ENCODE results near the gene STARD3NL.
A peak's percentile ranks its signal among the peaks of the same experiment; 100 is the strongest.
"Not testable (repeated sequence)": the region's sequence is repeated elsewhere in the genome, so short reads cannot be mapped to it uniquely, and the experiment has no call there.

The STARD3NL gene

GRCh38 chr7:38224392-38224791 lies 46.3 kb downstream of the STARD3NL start:
- DNase-seq = no peak

DNA sequence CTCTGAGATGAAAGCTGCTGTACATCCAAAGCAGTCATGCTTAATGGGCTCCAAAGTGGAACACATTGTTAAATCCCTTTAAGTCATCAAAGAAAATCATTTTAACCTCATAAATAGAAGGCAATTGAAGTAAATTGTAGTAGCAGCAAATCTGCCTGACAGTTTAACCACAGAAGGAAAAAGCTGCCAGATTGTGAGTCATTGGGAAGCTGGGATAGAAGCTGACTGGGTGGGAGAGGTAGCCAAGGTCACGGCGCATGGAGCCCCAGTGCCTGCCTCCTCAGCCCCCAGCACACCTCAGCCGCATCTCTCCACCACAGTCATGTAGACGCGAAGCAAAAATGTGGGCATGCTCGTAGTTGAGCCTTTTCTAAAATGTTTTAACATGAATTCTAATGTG lies 51.3 kb downstream of the STARD3NL start:
- no peak for DNase-seq

DNA sequence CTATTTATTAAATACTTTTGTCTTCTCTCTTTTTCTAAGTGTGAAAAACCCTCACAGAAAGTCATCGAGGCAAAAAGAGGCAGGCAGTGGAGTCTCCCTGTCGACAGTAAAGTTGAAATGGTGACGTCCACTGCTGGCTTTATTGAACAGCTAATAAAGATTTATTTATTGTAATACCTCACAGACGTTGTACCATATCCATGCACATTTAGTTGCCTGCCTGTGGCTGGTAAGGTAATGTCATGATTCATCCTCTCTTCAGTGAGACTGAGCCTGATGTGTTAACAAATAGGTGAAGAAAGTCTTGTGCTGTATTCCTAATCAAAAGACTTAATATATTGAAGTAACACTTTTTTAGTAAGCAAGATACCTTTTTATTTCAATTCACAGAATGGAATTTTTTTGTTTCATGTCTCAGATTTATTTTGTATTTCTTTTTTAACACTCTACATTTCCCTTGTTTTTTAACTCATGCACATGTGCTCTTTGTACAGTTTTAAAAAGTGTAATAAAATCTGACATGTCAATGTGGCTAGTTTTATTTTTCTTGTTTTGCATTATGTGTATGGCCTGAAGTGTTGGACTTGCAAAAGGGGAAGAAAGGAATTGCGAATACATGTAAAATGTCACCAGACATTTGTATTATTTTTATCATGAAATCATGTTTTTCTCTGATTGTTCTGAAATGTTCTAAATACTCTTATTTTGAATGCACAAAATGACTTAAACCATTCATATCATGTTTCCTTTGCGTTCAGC lies 52.0 kb downstream of the STARD3NL start:
- no peak for DNase-seq

GRCh38 chr7:38232502-38233366 lies 54.7 kb downstream of the STARD3NL start:
- peak; percentile 79 for DNase-seq

DNA sequence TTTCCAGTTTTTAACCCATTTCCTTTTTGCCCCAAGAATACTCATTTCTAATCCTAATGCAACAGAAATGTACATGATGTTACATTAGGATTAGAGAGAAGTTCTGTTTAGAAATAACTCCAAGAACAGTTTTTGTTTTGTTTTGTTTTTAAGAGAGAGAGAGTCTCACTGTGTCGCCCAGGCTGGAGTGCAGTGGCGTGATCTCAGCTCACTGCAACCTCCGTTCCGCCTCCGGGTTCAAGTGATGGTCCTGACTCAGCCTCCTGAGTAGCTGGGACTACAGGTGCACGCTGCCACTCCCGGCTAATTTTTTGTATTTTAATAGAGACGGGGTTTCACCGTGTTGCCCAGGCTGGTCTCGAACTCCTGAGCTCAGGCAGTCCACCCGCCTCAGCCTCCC lies 56.7 kb downstream of the STARD3NL start:
- not testable (repeated sequence) for DNase-seq

DNA sequence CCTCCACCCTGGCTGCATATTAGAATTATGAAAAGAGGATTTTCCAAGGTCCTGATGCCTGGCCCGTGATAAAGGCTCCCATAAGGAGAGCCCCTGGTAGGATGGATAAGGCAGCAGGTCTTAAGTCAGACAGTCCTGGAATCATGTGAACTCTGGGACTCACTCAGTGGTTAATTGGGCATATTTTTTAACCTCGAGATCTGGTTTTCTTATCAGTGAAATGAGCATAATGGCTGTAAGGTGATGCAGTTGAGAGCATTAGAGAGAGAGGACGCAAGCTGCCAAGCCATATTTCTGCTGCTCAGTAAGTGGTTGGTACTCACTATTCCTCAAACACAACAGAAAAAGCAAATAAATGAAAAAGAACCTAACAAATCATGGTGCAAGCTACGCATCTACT lies 57.6 kb downstream of the STARD3NL start:
- DNase-seq = no peak

DNA sequence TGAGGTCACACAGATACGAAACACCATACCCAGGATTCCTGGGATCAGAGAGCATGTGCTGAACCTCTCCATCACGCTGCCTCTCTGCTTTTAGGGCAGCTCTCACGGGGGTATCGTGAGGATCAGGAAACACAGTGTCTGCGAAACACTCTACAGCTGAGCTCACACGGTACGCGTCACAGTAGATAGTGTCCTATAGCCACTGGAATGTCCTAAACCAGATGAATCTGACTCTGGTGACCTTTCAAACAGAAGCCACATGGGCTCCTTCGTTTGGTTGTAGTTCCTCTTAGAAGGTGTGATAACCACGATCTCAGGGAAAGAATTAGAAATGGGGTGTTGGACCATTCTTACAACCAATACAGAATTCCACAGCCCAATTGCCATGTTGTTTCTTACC lies 61.1 kb downstream of the STARD3NL start:
- not testable (repeated sequence) for DNase-seq

DNA sequence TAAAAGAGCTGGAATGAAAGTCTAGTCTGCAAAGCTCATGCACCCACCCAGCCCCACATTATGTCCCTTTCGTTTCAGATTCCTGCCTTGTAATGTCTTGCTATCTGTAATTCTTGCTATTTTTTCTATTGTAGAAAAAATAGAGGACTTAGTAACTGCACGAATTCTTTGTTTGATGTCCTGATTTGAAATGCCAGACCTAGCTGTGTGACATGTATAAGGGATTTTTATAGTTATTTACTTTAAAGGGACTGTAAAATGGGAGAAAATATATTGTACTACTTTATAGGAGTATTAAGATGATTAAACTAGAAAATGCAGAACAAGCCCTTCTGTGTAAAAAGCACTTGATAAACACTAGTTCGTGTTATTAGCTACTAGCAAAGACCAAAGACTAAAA lies 63.0 kb downstream of the STARD3NL start:
- no peak for DNase-seq

DNA sequence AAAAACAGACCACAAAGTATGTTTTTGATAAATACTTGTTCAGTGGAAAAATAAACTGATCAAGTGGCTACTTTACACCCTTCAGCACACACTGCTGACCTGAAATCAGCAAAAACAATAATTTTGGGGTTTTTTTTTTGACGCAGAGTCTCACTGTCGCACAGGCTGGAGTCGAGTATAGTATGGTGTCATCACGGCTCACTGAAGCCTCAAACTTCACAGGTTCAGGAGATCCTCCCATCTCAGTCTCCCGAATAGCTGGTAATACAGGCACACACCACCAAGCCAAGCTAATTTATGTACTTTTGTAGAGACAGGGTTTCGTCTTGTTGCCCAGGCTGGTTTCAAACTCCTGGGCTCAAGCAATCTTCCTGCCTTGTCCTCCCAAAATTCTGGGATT lies 64.8 kb downstream of the STARD3NL start:
- no peak for DNase-seq

DNA sequence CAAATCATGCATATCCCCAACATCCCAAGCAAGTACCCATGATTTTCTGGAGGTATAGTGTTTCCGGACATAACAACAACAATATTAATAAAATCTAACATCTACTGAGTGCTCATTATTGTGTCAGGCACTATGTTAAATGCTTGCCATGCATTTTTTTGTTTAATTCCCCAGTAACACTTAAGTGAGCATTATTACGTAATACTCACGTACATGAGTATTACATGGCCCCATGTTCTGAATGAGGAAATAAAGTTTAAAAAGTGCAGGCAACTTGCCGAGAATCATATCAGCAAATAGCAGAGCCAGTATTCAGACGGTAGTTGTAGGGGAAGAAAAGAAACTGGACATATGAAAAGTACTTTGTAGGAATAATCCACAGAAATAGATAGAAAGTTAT lies 65.3 kb downstream of the STARD3NL start:
- not testable (repeated sequence) for DNase-seq

DNA sequence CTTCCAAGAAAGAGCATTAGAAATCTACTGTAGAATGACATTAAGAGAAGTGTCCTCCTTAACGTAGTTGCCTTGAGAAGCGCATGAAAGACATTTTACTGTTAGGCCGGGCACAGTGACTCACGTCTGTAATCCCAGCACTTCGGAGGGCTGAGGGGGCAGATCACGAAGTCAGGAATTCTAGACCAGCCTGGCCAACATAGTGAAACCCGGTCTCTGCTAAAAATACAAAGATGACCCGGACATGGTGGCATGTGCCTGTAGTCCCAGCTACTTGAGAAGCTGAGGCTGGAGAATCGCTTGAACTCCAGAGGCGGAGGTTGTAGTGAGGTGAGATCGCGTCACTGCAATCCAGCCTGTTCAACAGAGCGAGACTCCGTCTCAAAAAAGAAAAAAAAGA lies 66.5 kb downstream of the STARD3NL start:
- no peak for DNase-seq

- no peak for DNase-seq
Observed at GRCh38 chr7:38245409-38245977, 67.4 kb downstream of the STARD3NL start.

GRCh38 chr7:38248069-38248567 lies 70.1 kb downstream of the STARD3NL start:
- DNase-seq = no peak

- not testable (repeated sequence) for DNase-seq
Observed at GRCh38 chr7:38249849-38250248, 71.8 kb downstream of the STARD3NL start.

GRCh38 chr7:38257350-38257677 lies 79.3 kb downstream of the STARD3NL start:
- no peak for DNase-seq

GRCh38 chr7:38259157-38259556 lies 81.1 kb downstream of the STARD3NL start:
- DNase-seq = not testable (repeated sequence)

DNA sequence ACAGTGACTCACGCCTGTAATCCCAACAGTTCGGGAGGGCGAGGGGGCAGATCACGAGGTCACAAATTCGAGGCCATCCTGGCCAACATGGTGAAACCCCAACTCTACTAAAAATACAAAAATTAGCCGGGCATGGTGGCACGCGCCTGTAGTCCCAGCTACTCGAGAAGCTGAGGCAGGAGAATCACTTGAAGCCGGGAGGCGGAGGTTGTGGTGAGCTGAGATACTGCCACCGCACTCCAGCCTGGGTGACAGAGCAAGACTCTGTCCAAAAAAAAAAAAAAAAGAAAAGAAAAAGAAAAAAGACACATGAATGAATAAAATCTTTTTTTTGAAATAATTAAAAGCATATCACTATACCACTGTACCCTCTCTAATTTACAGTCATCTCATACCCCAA lies 83.6 kb downstream of the STARD3NL start:
- not testable (repeated sequence) for DNase-seq

DNA sequence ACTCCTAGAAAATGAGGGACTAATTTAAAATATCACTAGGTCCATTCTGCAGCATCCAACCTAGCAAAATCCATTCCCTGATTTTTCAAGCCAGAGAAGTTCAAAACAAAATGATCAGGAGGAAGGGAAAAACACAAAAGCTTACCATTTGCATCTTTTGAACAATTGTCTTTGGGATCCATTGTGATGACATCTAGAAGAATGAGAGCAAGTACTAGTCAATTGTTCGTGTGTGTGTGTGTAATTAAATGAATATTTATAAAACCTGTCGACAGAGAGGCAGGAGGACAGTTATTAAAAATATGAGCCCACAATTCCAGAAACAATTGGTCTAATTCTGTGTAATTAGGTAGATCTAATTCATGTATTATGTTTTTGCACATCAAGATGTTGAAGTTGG lies 84.0 kb downstream of the STARD3NL start:
- DNase-seq = not testable (repeated sequence)

DNA sequence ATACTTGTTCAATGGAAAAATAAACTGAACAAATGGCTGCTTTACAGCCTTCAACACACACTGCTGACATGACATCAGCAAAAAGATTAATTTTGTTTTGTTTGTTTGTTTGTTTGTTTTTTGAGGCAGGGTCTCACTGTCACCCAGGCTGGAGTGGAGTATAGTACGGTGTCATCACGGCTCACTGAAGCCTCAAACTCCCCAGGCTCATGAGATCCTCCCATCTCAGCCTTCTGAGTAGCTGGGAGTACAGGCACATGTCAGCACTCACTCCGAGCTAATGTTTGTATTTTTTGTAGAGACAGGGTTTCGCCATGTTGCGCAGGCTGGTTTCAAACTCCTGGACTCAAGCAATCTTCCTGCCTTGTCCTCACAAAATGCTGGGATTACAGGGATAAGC lies 84.5 kb downstream of the STARD3NL start:
- DNase-seq = no peak

- DNase-seq = not testable (repeated sequence)
Observed at GRCh38 chr7:38263274-38263673, 85.2 kb downstream of the STARD3NL start.

DNA sequence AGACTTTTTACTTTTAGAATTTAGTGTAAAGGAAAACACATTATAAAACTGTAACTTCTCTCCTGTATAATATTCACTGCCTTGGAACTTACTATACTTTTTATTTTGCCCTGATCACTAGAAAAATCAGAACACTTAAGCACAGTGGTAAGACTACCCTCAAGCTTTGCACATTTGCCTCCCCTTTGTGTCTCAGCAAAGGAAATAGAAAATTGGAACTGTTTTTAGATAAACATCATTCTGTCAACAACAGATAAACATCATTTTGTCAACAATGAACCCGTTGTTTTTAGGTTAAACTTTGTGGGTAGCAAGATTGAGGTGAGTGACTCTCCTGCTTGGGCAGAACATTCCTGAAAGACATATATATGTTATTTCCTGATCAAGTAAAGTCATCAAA lies 86.6 kb downstream of the STARD3NL start:
- not testable (repeated sequence) for DNase-seq

DNA sequence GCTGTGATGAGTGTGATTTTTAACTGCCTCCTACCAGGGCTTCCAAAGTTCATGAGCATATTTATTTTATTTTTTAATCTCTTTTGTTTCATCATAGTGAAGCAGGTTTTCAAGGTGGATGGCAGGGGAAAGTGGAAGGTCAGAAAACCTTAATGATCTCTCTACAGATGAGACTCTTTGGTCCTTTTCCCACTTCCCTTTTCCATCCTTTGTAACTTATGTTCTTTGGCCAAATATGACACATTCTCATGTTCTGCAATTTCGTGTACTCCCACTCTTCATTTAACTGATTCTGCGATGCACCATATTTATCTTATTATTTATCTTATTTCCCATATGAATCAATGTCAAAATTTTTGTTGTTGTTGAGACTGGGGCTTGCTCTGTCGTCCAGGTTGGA lies 87.9 kb downstream of the STARD3NL start:
- DNase-seq = not testable (repeated sequence)

DNA sequence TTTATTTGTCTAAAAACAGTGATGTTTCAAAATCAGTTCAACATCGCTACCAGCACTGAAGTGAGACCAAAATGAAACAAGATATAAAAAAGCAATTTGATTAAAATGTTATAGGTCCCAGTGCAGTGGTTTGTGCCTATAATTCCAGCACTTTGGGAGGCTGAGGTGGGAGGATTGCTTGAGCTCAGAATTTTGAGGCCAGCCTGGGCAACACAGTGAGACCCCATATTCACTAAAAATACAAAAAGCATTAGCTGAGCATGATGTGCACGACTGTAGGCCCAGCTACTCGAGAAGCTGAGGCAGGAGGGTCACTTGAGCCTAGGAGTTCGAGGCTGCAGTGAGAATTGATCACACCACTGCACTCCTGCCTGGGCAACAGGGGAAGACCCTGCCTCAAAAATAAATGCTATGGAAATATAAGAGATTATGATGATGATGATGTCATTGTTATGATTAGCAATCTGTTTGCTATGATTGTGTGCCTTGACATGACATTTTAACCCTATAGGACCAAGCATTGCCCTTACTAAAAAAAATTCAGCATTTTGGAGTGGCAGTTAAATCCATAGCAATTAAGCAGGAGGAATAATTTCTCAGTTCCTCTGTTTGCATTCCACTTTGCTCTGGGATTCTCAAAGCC lies 91.8 kb downstream of the STARD3NL start:
- not testable (repeated sequence) for DNase-seq
